Measurements from ENCODE around the gene SRGAP3. TPM values are rescaled to one million over a fixed set of nuclear protein-coding genes. Genes with fewer than 3 reads are reported as not detected.

SRGAP3 gene
- total RNA-seq, 4 donors from 2014 or later = 6.7 to 24.8 (median 19.7) TPM

DNA sequence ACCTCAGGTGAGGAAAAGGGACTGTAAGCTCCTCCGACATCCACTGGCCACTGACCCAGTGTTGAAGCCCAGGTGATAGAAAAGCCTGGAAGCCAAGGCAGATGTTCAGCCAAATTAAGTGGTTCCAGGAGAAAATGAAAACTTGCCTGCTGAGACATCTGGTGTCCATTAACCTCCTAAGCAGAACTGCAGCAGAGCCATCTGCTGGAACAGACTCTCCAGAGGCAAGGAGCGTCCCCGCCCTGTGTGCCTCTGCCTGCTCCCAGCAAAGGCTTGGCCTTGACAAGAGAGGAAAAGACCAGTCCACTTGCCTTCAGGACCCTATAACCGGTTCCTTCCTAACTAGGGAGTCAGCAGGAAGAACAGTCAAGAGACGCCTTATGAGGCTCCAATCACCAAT, 48.2 kb downstream of the SRGAP3 start:
- H3K27me3 ChIP-seq = no peaks in the 10 kb centered on the region
- DNase-seq = no peak
- H3K4me1 ChIP-seq = no peaks in the 10 kb centered on the region
- no peaks in the 10 kb centered on the region for H3K36me3 ChIP-seq
- H3K9me3 ChIP-seq = no peaks in the 10 kb centered on the region
- no peak overlapping the region for H3K27ac ChIP-seq
- H3K4me3 ChIP-seq = no peak overlapping the region
- TF ChIP-seq CTCF (IDR thresholded peaks at IDR 0.05) = no peak
- no peak for TF ChIP-seq POLR2A (IDR thresholded peaks at IDR 0.05)

- no peaks in the 10 kb centered on the region for H3K4me1 ChIP-seq
- no peaks in the 10 kb centered on the region for H3K27me3 ChIP-seq
- TF ChIP-seq POLR2A (IDR thresholded peaks at IDR 0.05) = no peak
- no peak overlapping the region for H3K27ac ChIP-seq
- no peaks in the 10 kb centered on the region for H3K36me3 ChIP-seq
- DNase-seq = no peak
- H3K9me3 ChIP-seq = no peaks in the 10 kb centered on the region
- no peak overlapping the region for H3K4me3 ChIP-seq
These were observed 49.7 kb downstream of the SRGAP3 start for GRCh38 chr3:9199775-9200174.

DNA sequence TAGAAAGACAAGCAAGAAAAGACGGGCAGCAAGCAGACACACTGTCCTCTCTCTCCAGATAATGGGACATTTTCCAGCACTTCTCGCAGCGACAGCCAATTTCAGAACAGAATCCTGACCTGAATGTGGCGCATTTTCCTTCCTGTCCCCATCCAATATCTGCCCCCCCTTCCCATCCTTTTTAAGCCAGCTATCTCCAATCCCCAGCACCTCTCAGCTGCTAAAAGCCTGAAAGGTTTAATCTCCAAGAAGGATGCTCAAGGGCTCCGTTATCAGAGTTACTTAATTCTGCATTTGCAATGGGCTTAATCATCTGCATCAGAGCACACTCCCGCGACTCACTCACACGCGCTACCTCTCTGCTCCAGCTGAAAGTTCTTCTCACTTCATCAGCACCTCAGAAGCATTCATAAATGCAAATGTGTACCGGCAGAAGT, 50.5 kb downstream of the SRGAP3 start:
- Histone ChIP-seq H3K4me3 (no peak overlapping the region), H3K27ac (no peak overlapping the region), H3K27me3 (no peaks in the 10 kb centered on the region), H3K4me1 (no peaks in the 10 kb centered on the region), H3K36me3 (no peaks in the 10 kb centered on the region), H3K9me3 (no peaks in the 10 kb centered on the region)
- no peak for TF ChIP-seq CTCF (IDR thresholded peaks at IDR 0.05)
- TF ChIP-seq POLR2A (IDR thresholded peaks at IDR 0.05) = no peak
- DNase-seq = no peak

- Histone ChIP-seq H3K36me3 (no peaks in the 10 kb centered on the region), H3K27ac (no peak overlapping the region), H3K27me3 (no peaks in the 10 kb centered on the region), H3K4me3 (no peak overlapping the region), H3K9me3 (no peaks in the 10 kb centered on the region), H3K4me1 (no peaks in the 10 kb centered on the region)
- DNase-seq = no peak
- TF ChIP-seq POLR2A (IDR thresholded peaks at IDR 0.05) (no peak), CTCF (IDR thresholded peaks at IDR 0.05) (no peak)
These were observed 51.2 kb downstream of the SRGAP3 start for GRCh38 chr3:9198261-9198660.

DNA sequence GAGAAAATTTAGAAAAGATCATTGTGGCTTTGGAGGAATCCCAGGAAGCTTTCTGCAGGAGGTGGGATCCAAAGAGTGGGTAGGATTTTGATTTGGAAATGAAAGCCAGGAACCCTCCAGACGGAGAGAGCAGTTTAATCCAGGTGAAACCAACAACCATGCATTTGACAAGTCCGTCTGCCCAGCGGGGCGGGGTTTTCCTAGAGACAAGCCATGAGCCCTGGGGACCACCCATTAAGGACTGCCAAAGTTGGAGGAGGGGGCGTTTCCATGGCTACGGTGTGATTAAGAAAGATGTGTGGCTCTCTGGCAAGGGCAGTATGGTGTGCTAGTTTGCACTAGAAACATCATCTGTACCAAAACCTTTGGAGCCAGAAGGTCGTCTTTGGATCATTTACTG, 53.4 kb downstream of the SRGAP3 start:
- Histone ChIP-seq H3K36me3 (no peaks in the 10 kb centered on the region), H3K9me3 (no peaks in the 10 kb centered on the region), H3K27me3 (no peaks in the 10 kb centered on the region), H3K4me3 (no peak overlapping the region), H3K4me1 (no peaks in the 10 kb centered on the region), H3K27ac (no peak overlapping the region)
- no peak for TF ChIP-seq CTCF (IDR thresholded peaks at IDR 0.05)
- TF ChIP-seq POLR2A (IDR thresholded peaks at IDR 0.05) = no peak
- DNase-seq = no peak

DNA sequence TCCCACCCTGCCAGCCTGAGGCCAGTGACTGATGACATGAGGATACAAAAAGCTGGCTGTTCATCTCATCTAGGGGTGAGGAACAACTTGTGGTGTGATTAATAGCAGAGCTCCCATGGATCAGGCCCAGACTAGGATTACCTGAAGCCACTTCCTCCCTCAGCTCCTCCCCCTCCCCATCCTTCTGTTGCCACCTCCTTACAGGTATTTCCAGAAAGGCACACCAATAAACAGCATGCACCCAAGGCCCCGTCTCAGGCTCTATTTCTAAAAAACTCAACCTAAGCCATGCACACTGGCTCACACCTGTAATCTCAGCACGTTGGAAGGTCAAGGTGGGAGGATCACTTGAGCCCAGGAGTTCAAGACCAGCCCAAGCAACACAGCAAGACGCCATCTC, 54.1 kb downstream of the SRGAP3 start:
- no peak overlapping the region for H3K4me3 ChIP-seq
- H3K4me1 ChIP-seq = no peaks in the 10 kb centered on the region
- H3K36me3 ChIP-seq = no peaks in the 10 kb centered on the region
- H3K27me3 ChIP-seq = no peaks in the 10 kb centered on the region
- DNase-seq = no peak
- no peak overlapping the region for H3K27ac ChIP-seq
- H3K9me3 ChIP-seq = no peaks in the 10 kb centered on the region
- TF ChIP-seq CTCF (IDR thresholded peaks at IDR 0.05) = no peak
- no peak for TF ChIP-seq POLR2A (IDR thresholded peaks at IDR 0.05)
